IPS DF 6.9 (cell line): ENCODE measurements around the gene BICD2.

Experiments used
- DNase-seq: peaks from one replicate; pipeline ENCODE4 v3.0.0-alpha.2; 2013; ENCODE audit warnings: low read depth, low spot score
- H3K27ac ChIP-seq: one replicate; pipeline ENCODE4 v1.5.1; 2013; ENCODE audit warnings: low read length, control low read depth
- H3K27me3 ChIP-seq: 2 replicates; pipeline ENCODE4 v1.6.1; 2013; ENCODE audit warnings: mild to moderate bottlenecking, low read length; ENCODE audit not compliant: control insufficient read depth, insufficient read depth
- H3K36me3 ChIP-seq: 2 replicates; pipeline ENCODE4 v1.6.1; 2013; ENCODE audit warnings: low read length; ENCODE audit not compliant: control insufficient read depth, insufficient read depth
- H3K4me1 ChIP-seq: 2 replicates; pipeline ENCODE4 v1.6.1; 2013; ENCODE audit warnings: low read length; ENCODE audit not compliant: control insufficient read depth, insufficient read depth
- H3K4me3 ChIP-seq: 2 replicates; pipeline ENCODE4 v1.5.1; 2013; ENCODE audit warnings: mild to moderate bottlenecking, low read length
- H3K9me3 ChIP-seq: 2 replicates; pipeline ENCODE4 v1.6.1; 2013; ENCODE audit warnings: low read length, inconsistent platforms; ENCODE audit not compliant: control insufficient read depth, insufficient read depth
- WGBS: extraction: QIAGEN DNeasy Blood & Tissue Kit; methylation state at CpG from one replicate; pipeline ENCODE4 v1.1.7; 2013; ENCODE audit warnings: mixed read lengths, missing lambda C conversion rate; ENCODE audit not compliant: insufficient read length, insufficient coverage; 5-methylcytosine and 5-hydroxymethylcytosine counted together

The BICD2 gene

GRCh38 chr9:92726971-92727715, 37.5 kb downstream of the BICD2 start:
- DNase-seq: no peak
- H3K27me3 ChIP-seq: no peaks in the 10 kb centered on the region
- peaks cover 8% of the 10 kb centered on the region for H3K36me3 ChIP-seq
- WGBS: no CpG with 5 or more reads among the region's 13 CpGs
- H3K27ac ChIP-seq: no peak overlapping the region
- no peaks in the 10 kb centered on the region for H3K4me1 ChIP-seq
- H3K4me3 ChIP-seq: no peak overlapping the region
- H3K9me3 ChIP-seq: no peaks in the 10 kb centered on the region

- H3K4me1 ChIP-seq: no peaks in the 10 kb centered on the region
- H3K36me3 ChIP-seq: peaks cover 8% of the 10 kb centered on the region
- DNase-seq: no peak
- no peak overlapping the region for H3K4me3 ChIP-seq
- H3K27me3 ChIP-seq: no peaks in the 10 kb centered on the region
- WGBS: no CpG with 5 or more reads among the region's 4 CpGs
- H3K27ac ChIP-seq: no peak overlapping the region
- H3K9me3 ChIP-seq: no peaks in the 10 kb centered on the region
Measured at GRCh38 chr9:92726348-92726747, 38.3 kb downstream of the BICD2 start.

GRCh38 chr9:92725766-92726165, 38.9 kb downstream of the BICD2 start:
- no peak overlapping the region for H3K27ac ChIP-seq
- peaks cover 8% of the 10 kb centered on the region for H3K36me3 ChIP-seq
- no peaks in the 10 kb centered on the region for H3K27me3 ChIP-seq
- DNase-seq: no peak
- WGBS: no CpG with 5 or more reads among the region's 1 CpG
- H3K9me3 ChIP-seq: no peaks in the 10 kb centered on the region
- no peaks in the 10 kb centered on the region for H3K4me1 ChIP-seq
- H3K4me3 ChIP-seq: no peak overlapping the region

GRCh38 chr9:92725266-92725545, 39.4 kb downstream of the BICD2 start:
- no peaks in the 10 kb centered on the region for H3K9me3 ChIP-seq
- WGBS: no CpG with 5 or more reads among the region's 4 CpGs
- no peak for DNase-seq
- H3K27ac ChIP-seq: no peak overlapping the region
- H3K4me3 ChIP-seq: no peak overlapping the region
- peaks cover 12% of the 10 kb centered on the region for H3K36me3 ChIP-seq
- H3K4me1 ChIP-seq: no peaks in the 10 kb centered on the region
- no peaks in the 10 kb centered on the region for H3K27me3 ChIP-seq

GRCh38 chr9:92724528-92725265, 39.9 kb downstream of the BICD2 start:
- Histone ChIP-seq H3K27ac (no peak overlapping the region), H3K36me3 (peaks cover 17% of the 10 kb centered on the region), H3K27me3 (no peaks in the 10 kb centered on the region), H3K4me1 (no peaks in the 10 kb centered on the region), H3K9me3 (no peaks in the 10 kb centered on the region), H3K4me3 (no peak overlapping the region)
- WGBS: no CpG with 5 or more reads among the region's 10 CpGs
- no peak for DNase-seq

GRCh38 chr9:92723801-92724323, 40.8 kb downstream of the BICD2 start:
- H3K27ac ChIP-seq: no peak overlapping the region
- no peaks in the 10 kb centered on the region for H3K27me3 ChIP-seq
- H3K36me3 ChIP-seq: peaks cover 24% of the 10 kb centered on the region
- H3K4me3 ChIP-seq: no peak overlapping the region
- no CpG with 5 or more reads among the region's 9 CpGs for WGBS
- no peaks in the 10 kb centered on the region for H3K9me3 ChIP-seq
- no peaks in the 10 kb centered on the region for H3K4me1 ChIP-seq
- DNase-seq: no peak

GRCh38 chr9:92723299-92723625, 41.4 kb downstream of the BICD2 start:
- no peak overlapping the region for H3K4me3 ChIP-seq
- DNase-seq: no peak
- no peak overlapping the region for H3K27ac ChIP-seq
- no peaks in the 10 kb centered on the region for H3K27me3 ChIP-seq
- H3K4me1 ChIP-seq: no peaks in the 10 kb centered on the region
- H3K36me3 ChIP-seq: peaks cover 28% of the 10 kb centered on the region
- H3K9me3 ChIP-seq: no peaks in the 10 kb centered on the region
- WGBS: no CpG with 5 or more reads among the region's 3 CpGs

GRCh38 chr9:92722386-92723298, 42.0 kb downstream of the BICD2 start:
- Histone ChIP-seq H3K27ac (no peak overlapping the region), H3K9me3 (no peaks in the 10 kb centered on the region), H3K27me3 (no peaks in the 10 kb centered on the region), H3K4me1 (no peaks in the 10 kb centered on the region), H3K4me3 (no peak overlapping the region), H3K36me3 (peaks cover 30% of the 10 kb centered on the region)
- DNase-seq: no peak
- whole genome bisulfite sequencing: no CpG with 5 or more reads among the region's 16 CpGs

GRCh38 chr9:92721548-92721947, 43.1 kb downstream of the BICD2 start:
- WGBS: no CpG with 5 or more reads among the region's 7 CpGs
- peaks cover 34% of the 10 kb centered on the region for H3K36me3 ChIP-seq
- H3K27ac ChIP-seq: no peak overlapping the region

GRCh38 chr9:92720807-92721535, 43.7 kb downstream of the BICD2 start:
- no peak for DNase-seq
- H3K27ac ChIP-seq: no peak overlapping the region
- no peak overlapping the region for H3K4me3 ChIP-seq
- H3K9me3 ChIP-seq: no peaks in the 10 kb centered on the region
- no CpG with 5 or more reads among the region's 8 CpGs for WGBS
- H3K27me3 ChIP-seq: no peaks in the 10 kb centered on the region
- H3K4me1 ChIP-seq: no peaks in the 10 kb centered on the region
- peaks cover 35% of the 10 kb centered on the region for H3K36me3 ChIP-seq

More at GRCh38 chr9:92721548-92721947, 43.1 kb downstream of the BICD2 start:
- no peak for DNase-seq
- H3K9me3 ChIP-seq: no peaks in the 10 kb centered on the region
- H3K4me1 ChIP-seq: no peaks in the 10 kb centered on the region
- no peak overlapping the region for H3K4me3 ChIP-seq
- H3K27me3 ChIP-seq: no peaks in the 10 kb centered on the region
